ENCODE measurements around the gene IQCE.

DNA sequence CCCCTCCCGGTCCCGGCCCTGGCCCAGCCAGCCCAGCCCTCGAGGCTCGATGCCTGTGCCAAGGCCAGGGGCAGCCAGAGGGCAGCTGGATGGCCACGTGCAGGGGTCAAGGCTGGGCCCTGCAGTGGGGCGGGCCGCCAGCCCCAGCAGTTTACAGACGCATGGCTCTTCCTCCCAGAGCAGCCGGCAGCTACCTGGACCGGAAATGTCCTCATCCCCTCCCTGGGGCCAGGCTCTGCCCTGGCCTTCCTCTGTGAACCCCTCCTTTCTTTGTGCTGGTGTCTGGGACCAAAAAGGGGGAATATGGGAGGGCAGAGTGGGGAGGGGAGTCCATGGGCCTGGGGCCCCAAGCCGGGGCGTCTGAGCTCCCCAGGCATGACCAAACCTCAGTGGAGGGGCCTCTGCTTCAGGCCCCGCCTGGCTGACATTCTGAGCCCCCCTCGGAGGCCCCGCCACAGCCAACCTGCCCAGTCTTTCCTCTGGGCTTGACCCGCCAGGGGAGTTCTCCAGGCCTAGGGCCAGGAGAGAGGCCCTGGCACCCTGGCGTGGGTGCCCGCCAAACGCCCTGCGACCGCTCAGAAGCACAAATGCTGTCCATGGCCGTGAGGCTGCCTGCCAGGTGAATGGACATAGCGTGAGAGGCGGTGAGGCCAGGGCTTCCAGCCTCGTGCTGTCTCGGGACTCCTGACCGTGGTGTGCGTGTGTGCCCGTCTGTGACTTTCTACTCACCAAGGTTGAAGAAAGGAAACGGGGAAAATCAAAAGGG, 104.5 kb downstream of the IQCE start:
- TF ChIP-seq POLR2A (IDR thresholded peaks at IDR 0.05), result no peak
- TF ChIP-seq, protein P1, sequence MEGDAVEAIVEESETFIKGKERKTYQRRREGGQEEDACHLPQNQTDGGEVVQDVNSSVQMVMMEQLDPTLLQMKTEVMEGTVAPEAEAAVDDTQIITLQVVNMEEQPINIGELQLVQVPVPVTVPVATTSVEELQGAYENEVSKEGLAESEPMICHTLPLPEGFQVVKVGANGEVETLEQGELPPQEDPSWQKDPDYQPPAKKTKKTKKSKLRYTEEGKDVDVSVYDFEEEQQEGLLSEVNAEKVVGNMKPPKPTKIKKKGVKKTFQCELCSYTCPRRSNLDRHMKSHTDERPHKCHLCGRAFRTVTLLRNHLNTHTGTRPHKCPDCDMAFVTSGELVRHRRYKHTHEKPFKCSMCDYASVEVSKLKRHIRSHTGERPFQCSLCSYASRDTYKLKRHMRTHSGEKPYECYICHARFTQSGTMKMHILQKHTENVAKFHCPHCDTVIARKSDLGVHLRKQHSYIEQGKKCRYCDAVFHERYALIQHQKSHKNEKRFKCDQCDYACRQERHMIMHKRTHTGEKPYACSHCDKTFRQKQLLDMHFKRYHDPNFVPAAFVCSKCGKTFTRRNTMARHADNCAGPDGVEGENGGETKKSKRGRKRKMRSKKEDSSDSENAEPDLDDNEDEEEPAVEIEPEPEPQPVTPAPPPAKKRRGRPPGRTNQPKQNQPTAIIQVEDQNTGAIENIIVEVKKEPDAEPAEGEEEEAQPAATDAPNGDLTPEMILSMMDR (IDR thresholded peaks at IDR 0.05), result no peak
